Ishikawa (cell line): ENCODE measurements around the gene PDE4D.

ENCODE experiments used
- CEBPB ChIP-seq: IDR thresholded peaks from 2 replicates; pipeline ENCODE4 v1.6.1; 2012
- CREB1 ChIP-seq: IDR thresholded peaks from 2 replicates; pipeline ENCODE4 v1.6.1; 2012; ENCODE audit warnings: low read depth
- EGR1 ChIP-seq: IDR thresholded peaks from 2 replicates; pipeline ENCODE4 v1.6.1; 2012
- EP300 ChIP-seq: IDR thresholded peaks from 2 replicates; pipeline ENCODE4 v1.6.1; 2012; ENCODE audit warnings: borderline replicate concordance
- FOXM1 ChIP-seq: IDR thresholded peaks from 2 replicates; pipeline ENCODE4 v1.6.1; 2012; ENCODE audit warnings: low read depth, borderline replicate concordance
- NFIC ChIP-seq: IDR thresholded peaks from 2 replicates; pipeline ENCODE4 v1.6.1; 2012
- RAD21 ChIP-seq: IDR thresholded peaks from 2 replicates; pipeline ENCODE4 v1.6.1; 2012; ENCODE audit warnings: low read depth
- TAF1 ChIP-seq: IDR thresholded peaks from 2 replicates; pipeline ENCODE4 v1.6.1; 2012; ENCODE audit warnings: low read depth, mild to moderate bottlenecking
- TCF12 ChIP-seq: IDR thresholded peaks from 2 replicates; pipeline ENCODE4 v1.6.1; 2012; ENCODE audit warnings: low read depth
- TEAD4 ChIP-seq: IDR thresholded peaks from 2 replicates; pipeline ENCODE4 v1.6.1; 2012
- YY1 ChIP-seq: IDR thresholded peaks from 2 replicates; pipeline ENCODE4 v1.6.1; 2012; ENCODE audit warnings: low read depth
- ZBTB7A ChIP-seq: IDR thresholded peaks from 2 replicates; pipeline ENCODE4 v1.6.1; 2012; ENCODE audit warnings: low read depth
- TF ChIP-seq, protein P1 (sequence below): IDR thresholded peaks from 2 replicates; pipeline ENCODE4 v1.6.1; 2012
- TF ChIP-seq, protein P2 (sequence below): IDR thresholded peaks from 2 replicates; pipeline ENCODE4 v1.6.1; 2012
- TF ChIP-seq, protein P3 (sequence below): IDR thresholded peaks from 2 replicates; pipeline ENCODE4 v1.6.1; 2012; ENCODE audit warnings: low read depth, mild to moderate bottlenecking

The PDE4D gene

DNA sequence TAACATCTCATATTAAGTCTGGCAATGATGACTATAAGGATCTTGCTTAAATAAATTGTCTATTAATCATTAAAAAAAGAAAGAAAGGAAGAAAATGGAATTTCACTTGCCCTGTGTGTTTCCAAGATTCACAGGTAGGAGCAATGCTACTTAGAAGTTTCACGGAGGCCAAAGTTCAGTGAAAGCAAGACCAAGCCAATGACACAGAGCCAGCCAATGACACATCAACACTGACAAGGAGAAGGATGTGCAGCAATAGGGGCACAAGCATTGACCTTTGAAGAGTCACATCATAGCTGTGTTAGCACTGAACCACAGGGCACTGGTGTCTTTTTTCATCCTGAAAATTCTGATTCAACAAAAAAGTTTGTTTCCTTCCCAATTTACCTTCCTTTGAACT, 364.3 kb downstream of the PDE4D start:
- no peak for TF ChIP-seq ZBTB7A
- no peak for TF ChIP-seq RAD21
- no peak for TF ChIP-seq NFIC
- TF ChIP-seq EGR1 = no peak
- no peak for TF ChIP-seq TCF12
- TF ChIP-seq TEAD4 = no peak
- no peak for TF ChIP-seq CEBPB
- no peak for TF ChIP-seq CREB1
- TF ChIP-seq, protein P1, sequence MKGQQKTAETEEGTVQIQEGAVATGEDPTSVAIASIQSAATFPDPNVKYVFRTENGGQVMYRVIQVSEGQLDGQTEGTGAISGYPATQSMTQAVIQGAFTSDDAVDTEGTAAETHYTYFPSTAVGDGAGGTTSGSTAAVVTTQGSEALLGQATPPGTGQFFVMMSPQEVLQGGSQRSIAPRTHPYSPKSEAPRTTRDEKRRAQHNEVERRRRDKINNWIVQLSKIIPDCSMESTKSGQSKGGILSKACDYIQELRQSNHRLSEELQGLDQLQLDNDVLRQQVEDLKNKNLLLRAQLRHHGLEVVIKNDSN = no peak
- TF ChIP-seq, protein P2, sequence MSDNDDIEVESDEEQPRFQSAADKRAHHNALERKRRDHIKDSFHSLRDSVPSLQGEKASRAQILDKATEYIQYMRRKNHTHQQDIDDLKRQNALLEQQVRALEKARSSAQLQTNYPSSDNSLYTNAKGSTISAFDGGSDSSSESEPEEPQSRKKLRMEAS = no peak
- TF ChIP-seq FOXM1 = no peak
- TF ChIP-seq YY1 = no peak
- TF ChIP-seq, protein P3, sequence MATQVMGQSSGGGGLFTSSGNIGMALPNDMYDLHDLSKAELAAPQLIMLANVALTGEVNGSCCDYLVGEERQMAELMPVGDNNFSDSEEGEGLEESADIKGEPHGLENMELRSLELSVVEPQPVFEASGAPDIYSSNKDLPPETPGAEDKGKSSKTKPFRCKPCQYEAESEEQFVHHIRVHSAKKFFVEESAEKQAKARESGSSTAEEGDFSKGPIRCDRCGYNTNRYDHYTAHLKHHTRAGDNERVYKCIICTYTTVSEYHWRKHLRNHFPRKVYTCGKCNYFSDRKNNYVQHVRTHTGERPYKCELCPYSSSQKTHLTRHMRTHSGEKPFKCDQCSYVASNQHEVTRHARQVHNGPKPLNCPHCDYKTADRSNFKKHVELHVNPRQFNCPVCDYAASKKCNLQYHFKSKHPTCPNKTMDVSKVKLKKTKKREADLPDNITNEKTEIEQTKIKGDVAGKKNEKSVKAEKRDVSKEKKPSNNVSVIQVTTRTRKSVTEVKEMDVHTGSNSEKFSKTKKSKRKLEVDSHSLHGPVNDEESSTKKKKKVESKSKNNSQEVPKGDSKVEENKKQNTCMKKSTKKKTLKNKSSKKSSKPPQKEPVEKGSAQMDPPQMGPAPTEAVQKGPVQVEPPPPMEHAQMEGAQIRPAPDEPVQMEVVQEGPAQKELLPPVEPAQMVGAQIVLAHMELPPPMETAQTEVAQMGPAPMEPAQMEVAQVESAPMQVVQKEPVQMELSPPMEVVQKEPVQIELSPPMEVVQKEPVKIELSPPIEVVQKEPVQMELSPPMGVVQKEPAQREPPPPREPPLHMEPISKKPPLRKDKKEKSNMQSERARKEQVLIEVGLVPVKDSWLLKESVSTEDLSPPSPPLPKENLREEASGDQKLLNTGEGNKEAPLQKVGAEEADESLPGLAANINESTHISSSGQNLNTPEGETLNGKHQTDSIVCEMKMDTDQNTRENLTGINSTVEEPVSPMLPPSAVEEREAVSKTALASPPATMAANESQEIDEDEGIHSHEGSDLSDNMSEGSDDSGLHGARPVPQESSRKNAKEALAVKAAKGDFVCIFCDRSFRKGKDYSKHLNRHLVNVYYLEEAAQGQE = no peak

DNA sequence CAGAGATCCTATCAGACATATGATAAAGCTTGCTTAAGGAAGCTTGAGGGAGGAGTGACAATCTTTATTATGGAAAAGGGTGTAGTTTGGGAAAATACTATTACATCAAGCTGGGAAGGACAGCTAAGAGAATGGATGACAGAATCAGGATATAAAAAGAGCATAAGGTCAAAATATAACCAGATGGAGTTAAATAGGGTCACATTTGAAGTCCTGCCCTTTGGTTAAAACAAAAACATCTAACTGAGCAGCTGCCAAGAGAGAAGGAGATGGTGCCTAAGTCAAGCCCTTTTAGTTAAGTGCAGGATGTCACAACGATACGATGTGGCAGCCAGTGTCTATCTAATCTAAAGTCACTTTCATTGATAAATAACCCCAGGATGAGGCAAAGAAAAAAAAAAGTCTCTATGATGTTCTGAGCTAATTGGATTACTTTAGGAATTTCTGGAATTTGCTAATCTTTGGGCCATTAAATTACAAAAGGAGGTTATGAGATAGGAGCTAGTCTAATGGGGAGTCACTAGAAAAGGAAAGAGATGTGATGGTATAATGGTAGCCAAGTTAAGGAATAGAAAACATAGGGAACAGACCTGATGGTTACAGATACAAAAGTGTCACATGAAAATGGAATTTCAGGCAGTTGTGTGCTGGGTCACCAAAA, 365.2 kb downstream of the PDE4D start:
- TF ChIP-seq NFIC (no peak), EGR1 (no peak)

DNA sequence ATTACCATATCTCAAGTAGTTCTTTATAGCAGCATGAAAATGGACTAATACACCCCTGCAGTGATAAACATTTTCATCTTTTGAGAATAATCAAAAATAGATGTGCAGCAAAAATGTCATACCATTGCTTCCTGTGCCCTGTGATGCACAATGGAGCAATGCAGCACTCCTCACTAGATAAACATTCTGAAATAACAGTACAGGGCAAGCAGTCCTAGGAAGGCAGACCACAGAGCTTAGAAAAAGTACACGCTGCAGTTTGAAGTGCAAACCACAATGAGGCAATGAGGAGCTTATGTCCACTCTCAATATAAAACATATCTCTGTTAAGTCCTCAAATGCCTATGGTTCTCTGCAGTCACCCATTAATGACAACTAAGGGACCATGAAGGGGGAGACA, 367.6 kb downstream of the PDE4D start:
- TF ChIP-seq, protein P3 = no peak
- TF ChIP-seq TEAD4 = no peak
- TF ChIP-seq EGR1 = no peak
- no peak for TF ChIP-seq CEBPB
- TF ChIP-seq, protein P1 = no peak
- TF ChIP-seq TAF1 = no peak
- TF ChIP-seq, protein P2 = no peak
- TF ChIP-seq YY1 = no peak
- no peak for TF ChIP-seq ZBTB7A
- no peak for TF ChIP-seq RAD21
- no peak for TF ChIP-seq NFIC
- TF ChIP-seq CREB1 = no peak
- TF ChIP-seq FOXM1 = no peak
- no peak for TF ChIP-seq EP300
- no peak for TF ChIP-seq TCF12

DNA sequence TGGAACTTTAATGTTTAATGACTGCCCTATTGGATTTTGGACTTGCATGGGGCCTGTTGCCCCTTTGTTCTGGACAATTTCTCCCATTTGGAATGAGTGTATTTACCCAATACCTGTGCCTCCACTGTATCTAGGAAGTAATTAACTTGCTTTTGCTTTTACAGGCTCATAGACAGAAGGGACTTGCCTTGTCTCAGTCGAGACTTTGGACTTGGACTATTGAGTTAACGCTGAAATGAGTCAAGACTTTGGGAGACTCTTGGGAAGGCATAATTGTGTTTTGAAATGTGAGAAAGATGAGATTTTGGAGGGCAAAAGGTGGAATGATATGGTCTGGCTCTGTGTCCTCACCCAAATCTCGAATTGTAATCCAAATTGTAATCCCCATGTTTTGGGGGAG, 368.2 kb downstream of the PDE4D start:
- TF ChIP-seq TEAD4 (no peak), NFIC (no peak), RAD21 (no peak)

DNA sequence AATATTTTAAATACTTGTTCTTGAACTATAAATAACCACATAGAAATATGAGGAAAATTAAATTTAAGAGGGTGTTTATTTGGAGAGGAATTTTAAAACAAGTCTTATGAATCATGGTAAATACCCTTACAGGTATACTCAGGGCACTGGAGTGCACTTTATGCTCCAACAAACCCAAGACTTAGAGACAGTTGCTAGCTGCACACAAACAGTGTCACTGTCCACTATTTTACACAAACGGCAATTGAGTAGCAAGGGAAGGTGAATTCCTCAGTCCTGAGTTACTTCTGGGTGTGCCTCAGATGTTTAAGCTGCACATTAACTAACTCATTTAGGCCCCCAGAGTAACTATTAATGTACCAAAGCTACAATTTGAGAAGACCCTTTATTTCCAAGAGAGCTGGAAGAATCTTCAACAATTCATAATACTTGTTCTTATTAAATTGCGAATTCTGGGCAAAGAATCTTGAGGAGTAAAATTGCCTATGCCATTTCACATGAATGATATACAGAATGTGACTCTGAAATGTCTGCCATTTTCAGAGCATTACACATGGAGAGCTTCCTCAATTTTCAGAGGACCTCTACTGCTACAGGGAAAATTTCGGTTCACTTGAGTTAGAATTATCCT, 371.2 kb downstream of the PDE4D start:
- no peak for TF ChIP-seq NFIC
- no peak for TF ChIP-seq EP300
- TF ChIP-seq ZBTB7A = no peak

DNA sequence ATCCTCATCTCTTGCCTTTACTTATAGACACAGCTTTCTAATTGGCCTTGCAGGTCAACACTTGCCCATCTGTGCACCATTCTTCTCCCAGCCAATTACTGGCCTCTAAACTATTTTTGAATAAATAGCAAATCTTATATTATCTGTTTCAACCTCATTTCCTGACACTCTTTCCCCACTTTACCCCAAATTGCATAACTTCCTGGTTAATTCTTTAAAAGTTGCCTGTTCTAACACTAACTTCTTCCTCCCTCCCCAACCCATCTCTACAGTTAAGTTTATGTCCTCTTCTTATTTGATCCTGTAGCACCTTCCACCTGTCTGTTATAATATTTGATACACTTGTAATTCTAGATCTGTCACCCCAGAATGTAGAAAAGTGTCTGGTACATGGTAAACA, 372.1 kb downstream of the PDE4D start:
- TF ChIP-seq, protein P3 = no peak
- TF ChIP-seq, protein P1 = no peak
- TF ChIP-seq CEBPB (no peak), FOXM1 (no peak), YY1 (no peak), RAD21 (no peak), CREB1 (no peak), ZBTB7A (no peak), TCF12 (no peak), EP300 (no peak), TEAD4 (no peak), TAF1 (no peak), EGR1 (no peak), NFIC (no peak)
- TF ChIP-seq, protein P2 = no peak
